Left ventricle myocardium superior (tissue), 1 donor: Measurements from ENCODE around the gene CITED4. TPM values are rescaled to one million over a fixed set of nuclear protein-coding genes. Genes with fewer than 3 reads are reported as not detected.
"Not testable (repeated sequence)": the region's sequence is repeated elsewhere in the genome, so short reads cannot be mapped to it uniquely, and the experiment has no call there.

Experiments used
- ATAC-seq: fragments of 200-7000 bp; cut with Tn5 transposase; one replicate; pipeline ENCODE4 v1.9.1; 2020; ENCODE audit warnings: mild to moderate bottlenecking, moderate library complexity
- DNase-seq: peaks from one replicate; pipeline ENCODE4 v3.0.0-alpha.2; 2020
- intact Hi-C: fragments of 100-400 bp; cut with micrococcal nuclease; formaldehyde crosslinking; loops from one replicate; pipeline ENCODE4 v1.11.0; 2022
- long read RNA-seq: library from polyadenylated mRNA; unstranded; transcript quantifications from one replicate; pipeline ENCODE4 v2.0.0, GENCODE V29; 2021
- total RNA-seq: library from RNA; stranded (reverse); fragmentation: NEBNext Ultra II Directional; extraction: Animal tissue kit (Norgen Biotek cat#: 25700); gene quantifications from one replicate; pipeline ENCODE4 v1.2.1, GENCODE V29; 2021
- donor health status: DM: no; HTN: yes; CAD: no; lungs with severe emphysema.

The CITED4 gene, protein sequence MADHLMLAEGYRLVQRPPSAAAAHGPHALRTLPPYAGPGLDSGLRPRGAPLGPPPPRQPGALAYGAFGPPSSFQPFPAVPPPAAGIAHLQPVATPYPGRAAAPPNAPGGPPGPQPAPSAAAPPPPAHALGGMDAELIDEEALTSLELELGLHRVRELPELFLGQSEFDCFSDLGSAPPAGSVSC
- 45.4 TPM for total RNA-seq
- long read RNA-seq, transcript CITED4-201 (1 exons, 1,316 nt): major isoform, 168 of 168 reads
- long read RNA-seq, partial matches to known transcripts: 0 of 168 reads
- long read RNA-seq, other reads (novel, unspliced or antisense): 0 of 168 reads

DNA sequence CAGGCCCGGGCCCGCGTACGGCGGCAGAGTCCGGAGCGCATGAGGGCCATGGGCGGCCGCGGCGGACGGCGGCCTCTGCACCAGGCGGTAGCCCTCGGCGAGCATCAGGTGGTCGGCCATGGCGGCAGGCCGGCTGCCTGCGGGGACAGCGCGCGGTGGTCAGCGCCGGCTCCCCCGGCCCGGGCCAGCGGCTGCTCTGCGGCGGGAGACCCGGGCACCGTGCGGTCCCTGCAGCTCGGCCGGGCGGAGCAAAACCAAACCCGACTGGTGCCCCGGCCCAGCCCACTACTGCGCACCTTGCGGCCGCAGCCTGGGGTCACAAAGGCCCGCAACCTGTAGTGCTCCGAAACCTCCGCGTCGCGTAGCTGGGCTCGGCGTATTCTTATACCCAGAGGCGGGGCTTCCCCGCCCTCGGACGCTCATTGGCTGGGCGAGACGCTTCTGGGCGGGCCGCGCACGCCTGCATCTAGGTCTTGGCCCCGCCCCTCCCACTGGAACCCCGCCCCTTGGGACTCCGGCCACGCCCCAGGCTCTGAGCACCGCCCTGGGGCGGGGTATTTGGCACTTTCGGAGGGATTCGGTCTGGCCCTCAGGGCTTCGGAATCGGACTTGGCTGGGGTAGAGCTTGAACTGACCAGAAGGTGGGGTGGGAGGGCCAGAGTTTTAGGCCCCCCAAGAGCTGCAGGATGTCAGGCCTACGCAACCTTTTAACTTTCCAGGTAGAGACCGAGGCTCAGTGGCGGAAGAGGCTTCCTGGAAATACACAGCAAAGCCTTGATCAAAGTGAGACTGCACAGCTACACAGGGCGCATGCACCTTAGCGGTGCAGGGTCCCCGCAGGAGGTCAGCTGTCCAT, at the start of gene CITED4:
CITED4 (minus strand) TSS at position 356 of the 856 bp plus-strand sequence; CDS start at position 120, 236 bp downstream.
- DNase-seq: peak; percentile 98
- peak; percentile 91 for ATAC-seq
- intact Hi-C loops: no loop called here

DNA sequence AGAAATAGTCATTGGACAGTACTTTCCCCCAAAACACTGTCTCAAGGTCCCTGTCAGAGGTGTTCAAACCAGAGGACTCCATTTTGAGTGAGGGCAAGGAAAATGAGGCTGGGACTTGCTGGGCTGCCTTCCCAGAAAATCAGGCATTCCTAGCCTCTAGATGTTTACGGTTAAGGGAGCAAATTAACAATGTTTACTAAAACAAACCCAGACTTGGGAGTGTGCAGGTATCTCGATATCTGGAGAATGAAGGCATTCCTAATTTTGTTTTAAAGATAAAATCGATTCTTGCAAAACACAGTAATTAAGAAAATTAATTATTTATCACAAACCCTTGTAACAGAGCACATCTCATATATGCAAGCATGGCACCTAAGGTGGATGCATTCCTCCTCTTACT, 48.9 kb upstream of the CITED4 start:
- intact Hi-C loops: no loop called here
- DNase-seq (no peak), ATAC-seq (no peak)

DNA sequence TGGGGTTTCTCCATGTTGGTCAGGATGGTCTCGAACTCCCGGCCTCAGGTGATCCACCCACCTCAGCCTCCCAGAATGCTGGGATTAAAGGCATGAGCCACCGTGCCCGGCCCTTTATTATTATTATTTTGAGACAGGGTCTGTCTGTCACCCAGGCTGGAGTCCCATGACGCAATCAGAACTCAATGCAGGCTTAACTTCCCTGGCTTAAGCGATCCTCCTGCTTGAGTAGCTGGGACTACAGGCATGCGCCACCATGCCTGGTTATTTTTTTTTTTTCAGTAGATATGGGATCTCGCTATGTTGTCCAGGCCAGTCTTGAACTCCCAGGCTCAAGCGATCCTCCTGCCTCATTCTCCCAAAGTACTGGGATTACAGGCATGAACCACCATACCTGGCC, 47.1 kb upstream of the CITED4 start:
- ATAC-seq (no peak), DNase-seq (no peak)
- intact Hi-C loops: no loop called here

DNA sequence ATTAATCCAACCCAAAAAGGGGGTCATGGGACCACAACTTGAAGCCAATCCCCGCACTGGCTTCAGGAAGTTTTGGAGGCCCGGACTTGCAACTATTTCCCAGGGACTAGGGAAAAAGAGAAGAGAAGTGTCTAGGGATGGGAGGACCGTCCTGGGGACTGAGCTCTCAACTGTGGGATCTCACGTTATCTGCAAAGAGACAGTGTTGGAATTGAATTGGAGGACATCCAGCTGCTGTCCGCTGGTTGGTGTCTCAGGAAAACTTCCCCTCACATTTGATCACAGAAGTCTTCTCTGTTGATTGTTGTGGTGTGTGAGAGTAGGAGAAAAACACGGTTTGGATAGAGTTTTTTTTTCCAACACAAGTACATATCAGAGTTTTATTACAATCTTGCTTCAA, 46.2 kb upstream of the CITED4 start:
- intact Hi-C loops: no loop called here
- no peak for DNase-seq
- ATAC-seq: no peak

DNA sequence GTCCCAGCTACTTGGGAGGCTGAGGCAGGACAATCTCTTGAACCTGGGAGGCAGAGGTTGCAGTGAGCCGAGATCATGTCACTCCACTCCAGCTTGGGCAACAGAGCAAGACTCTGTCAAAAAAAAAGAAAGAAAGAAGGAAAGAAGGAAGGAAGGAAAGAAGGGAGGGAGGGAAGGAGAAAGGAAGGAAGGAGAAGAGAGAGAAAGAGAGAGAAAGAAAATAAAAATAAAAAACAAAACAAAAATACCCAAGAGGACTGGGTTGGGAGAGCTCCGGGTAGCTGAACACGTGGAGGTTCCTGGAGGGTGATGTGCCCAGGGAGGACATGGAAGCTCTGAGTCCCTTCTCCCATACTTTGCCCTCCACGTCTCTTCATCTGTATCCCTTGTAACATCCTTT, 45.7 kb upstream of the CITED4 start:
- no peak for ATAC-seq
- DNase-seq: no peak

DNA sequence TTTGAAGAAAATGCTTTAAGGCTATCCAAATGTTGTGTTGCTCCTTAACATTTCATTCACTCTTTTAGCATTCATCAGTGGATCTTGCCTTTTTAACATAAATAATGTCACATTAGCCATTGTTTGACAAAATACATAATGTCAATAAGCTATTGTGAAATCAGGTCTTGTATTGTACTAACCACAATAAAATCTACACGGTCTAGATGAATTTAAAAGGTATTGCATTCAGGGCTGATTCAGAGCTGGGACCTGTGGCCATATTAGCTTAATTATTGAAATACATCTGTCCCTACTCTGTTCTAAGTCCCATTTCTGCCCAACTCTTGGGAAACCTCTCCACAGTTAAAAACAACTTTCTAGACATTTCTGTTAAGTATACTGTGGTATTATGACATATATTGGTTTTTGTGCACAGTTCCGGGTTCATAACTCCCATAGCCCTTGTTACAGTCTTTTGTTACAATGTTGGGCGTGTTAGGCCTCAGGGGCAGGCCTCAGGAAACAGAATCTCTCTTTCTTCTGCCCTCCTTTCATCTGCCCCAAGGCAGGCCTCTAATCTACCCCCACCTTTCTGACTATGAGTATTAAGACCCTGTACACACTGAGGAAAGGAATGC, 44.7 kb upstream of the CITED4 start:
- intact Hi-C loops: no loop called here
- no peak for DNase-seq
- ATAC-seq: no peak

More for the DNA sequence above, 45.7 kb upstream of the CITED4 start:
- intact Hi-C loops: no loop called here

DNA sequence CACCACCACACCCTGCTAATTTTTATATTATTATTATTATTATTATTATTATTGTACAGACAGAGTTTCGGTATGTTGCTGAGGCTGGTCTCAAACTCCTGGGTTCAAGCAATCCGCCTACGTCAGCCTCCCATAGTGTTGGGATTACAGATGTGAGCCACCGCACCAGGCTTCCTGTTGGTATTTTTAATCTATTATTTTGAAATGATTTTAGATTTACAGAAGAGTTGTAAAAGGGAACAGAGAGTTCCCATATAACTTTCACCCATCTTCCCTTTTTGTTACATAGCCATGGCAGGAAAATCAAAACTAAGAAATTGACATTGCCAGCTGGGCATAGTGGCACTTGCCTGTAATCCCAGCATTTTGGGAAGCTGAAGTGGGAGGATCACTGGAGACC, 42.9 kb upstream of the CITED4 start:
- ATAC-seq (no peak), DNase-seq (no peak)
- intact Hi-C loops: no loop called here

DNA sequence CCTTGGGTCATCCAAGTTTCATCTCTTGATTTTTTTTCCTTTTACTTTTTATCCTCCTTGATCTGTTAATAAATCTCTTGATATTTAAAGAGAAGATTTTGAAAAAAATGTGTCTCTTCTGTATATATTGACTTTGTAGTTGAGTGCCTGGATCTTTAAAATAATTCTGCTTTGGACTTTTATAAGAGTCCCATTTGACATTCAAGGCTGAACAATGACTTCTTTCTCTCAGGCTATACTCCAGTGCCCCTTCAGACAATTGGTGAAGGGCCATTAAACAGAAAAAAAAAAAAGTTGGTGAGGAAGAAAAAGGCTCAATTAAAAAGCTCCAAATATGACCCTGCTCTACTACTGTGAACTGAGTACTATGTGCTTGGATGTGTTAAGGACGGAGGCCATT, 40.9 kb upstream of the CITED4 start:
- DNase-seq (no peak), ATAC-seq (no peak)
- intact Hi-C loops: no loop called here

DNA sequence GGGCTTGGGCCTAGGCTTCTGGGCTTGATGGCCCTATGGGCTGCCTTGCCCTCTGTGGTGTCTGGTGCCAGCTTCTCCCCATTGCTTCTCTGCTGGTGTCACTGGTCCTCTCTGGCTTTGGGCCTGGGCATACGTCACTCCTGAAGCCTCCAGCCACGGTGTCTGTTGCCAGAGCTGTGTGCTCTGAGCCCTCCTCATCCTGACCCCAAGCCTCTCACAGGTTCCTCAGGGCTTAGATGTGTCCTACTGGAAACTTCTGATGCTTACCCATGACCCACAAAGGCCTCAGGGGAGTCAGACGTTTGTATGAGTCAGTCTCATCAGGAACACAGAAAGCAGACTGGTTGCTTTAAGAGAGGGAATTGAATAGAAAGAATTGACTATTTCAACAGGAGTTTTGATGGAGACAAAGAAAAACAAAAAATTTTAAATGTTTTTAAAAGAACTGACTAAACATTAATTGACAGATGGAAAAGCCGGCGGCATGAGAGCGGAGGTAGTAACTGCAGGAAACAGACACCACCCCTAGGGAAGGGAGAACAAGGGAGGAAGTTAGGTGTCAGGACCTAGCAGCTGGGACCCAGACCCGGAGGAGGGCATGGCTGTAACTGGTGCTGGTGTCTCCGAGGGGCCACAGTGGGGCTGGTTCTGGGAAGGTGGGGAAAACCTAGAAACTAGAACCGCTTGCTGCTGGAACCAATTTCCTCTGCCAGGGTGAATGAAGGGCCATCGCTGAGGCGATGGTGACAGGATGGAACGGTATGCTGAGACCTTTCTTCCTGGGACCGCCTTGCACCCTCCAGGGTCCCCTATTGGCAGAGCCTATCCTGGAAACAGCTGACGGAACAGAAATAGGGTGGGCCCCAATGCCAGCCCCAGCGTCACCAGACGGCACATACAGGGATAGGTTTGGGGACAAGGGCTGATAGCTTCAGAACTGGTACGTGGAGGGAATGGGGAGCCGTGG, 40.0 kb upstream of the CITED4 start:
- ATAC-seq (peak; percentile 47), DNase-seq (peak; percentile 47)
- intact Hi-C loops: no loop called here

DNA sequence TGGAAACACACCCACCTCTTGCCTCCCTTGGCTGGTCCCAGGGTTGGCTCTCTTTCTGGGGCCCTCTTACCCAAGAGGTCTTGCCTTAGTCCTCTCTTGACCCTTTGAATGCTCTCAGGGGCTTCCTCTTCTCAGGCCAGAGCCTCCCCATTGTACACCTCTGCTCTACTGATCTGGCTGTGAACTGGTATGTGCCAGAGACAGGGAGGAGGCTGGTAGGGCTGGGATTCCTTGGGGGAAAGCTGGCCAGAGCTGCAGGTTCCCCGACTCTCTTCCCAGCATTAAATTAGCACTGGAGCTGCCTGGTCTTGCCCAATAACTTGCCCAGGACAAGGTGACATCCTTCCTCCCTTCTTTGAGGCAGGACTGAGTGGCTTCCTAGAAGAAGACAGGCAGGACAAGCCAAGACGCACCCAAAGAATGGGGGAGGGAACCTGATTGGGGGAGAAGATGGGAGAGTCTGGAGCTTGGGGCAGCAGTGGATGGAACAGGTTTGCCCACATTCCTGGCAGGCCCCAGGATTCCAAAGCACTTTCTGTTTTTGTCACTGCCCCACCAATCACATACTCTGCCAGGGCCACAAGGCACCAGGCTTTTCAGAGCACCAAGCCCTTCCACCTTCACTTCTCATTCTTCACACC, 37.2 kb upstream of the CITED4 start:
- no peak for DNase-seq
- intact Hi-C loops: no loop called here
- ATAC-seq: no peak

DNA sequence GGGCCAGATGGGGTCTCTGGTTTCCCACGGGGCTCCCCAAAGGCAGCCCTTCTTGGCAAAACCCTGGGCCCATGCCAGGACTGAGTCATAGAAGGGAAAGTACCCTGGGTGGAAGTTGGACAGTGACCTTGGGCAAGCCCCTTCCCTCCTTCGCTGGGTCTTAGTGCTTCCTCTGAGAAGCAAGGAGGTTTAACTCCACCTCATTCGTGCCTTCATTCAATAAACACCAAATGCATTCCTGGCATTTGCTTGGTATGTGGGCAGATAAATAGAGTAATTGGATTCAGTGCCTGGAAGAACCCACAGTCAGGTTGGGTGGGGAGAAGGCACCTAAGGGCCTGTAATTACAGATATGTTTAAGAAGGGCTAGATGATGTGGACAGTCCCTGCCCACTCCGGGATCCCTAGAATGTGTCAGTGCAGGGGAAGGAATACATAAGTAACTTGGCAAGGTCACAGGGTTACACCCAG, 36.3 kb upstream of the CITED4 start:
- ATAC-seq (no peak), DNase-seq (no peak)
- intact Hi-C loops: no loop called here

DNA sequence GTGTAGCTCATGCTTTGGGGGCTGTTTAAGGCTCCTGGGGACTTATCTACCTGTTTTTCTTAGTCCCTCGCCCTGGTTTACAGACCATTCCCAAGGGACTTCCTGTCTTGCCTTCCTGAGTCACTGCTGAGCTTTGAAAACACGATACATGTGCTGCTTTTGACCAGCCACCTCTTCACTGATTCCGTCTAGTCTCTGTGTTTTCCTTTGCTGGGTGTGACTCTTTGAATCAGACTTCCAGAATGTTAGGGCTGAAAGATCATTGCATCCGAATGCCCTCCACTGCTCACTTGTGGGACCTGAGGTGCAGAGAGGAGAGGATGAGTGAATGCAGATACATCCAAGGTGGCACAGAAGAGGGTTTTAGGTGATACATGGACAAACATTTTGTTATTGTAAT, 35.4 kb upstream of the CITED4 start:
- no peak for DNase-seq
- ATAC-seq: no peak
- intact Hi-C loops: no loop called here

DNA sequence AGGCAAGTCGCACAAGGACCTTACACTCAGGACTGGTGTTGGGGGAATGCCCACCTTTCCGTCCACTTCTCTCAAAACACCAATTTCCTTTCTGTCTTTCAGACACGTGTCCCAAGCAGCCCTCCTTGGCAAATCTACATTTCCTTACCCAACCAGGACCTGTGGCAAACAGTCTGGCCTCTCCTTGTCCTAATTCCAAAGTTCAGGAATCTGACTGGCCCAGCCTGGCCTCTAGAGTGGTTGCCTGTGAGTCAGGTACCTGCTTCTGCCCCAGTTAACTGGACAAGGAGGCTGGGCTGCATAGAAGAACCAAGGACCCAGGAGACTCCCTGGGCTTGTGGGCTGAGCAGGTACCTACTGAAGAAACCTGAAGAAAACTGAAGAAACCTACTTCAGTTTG, 34.3 kb upstream of the CITED4 start:
- intact Hi-C loops: no loop called here
- DNase-seq: no peak
- no peak for ATAC-seq

DNA sequence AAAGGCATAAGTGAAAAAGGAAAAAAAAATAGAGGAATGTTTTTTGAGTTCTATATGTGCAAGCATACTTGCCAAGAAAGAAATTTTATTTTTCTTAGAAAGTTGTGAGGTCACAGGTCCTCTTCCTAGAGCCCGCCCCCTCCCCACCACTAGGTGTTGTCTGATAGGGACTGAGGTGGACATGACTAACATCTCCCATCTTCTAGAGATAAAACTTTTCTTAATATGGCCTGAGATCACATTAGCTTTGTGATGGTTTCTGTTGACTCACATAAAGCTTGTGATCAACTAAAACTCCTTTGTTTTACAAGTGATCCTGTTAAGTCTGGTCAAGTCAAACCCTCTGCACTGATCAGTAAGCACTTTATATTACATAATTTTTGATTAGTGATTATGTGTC, 33.4 kb upstream of the CITED4 start:
- ATAC-seq (no peak), DNase-seq (no peak)
- intact Hi-C loops: no loop called here

DNA sequence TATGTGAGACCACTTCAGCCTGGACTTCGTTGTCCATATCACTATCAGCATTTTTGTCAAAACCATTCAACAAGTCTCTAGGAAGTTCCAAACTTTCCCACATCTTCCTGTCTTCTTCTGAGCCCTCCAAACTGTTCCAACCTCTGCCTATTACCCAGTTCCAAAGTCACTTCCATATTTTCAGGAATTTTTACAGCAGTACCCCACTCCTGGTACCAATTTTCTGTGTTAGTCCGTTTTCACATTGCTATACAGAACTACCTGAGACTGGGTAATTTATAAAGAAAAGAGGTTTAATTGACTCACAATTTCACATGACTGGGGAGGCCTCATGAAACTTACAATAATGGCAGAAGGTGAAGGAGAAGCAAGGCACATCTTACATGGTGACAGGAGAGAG, 32.7 kb upstream of the CITED4 start:
- ATAC-seq, intact Hi-C loops, DNase-seq: not testable (repeated sequence)

DNA sequence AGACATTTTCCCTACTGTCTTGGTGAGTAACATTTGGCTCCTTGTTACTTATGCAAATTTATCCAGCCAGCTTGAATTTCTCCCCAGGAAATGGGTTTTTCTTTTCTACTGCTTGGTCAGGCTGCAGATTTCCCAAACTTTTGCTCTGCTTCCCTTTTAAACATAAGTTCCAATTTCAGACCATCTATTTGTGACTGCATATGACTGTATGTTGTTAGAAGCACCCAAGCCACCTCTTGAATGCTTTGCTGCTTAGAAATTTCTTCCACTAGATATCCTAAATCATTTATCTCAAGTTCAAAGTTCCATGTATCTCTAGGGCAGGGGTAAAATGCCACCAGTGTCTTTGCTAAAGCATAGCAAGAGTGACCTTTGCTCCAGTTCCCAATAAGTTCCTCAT, 32.3 kb upstream of the CITED4 start:
- intact Hi-C loops: no loop called here
- ATAC-seq: no peak
- DNase-seq: no peak

DNA sequence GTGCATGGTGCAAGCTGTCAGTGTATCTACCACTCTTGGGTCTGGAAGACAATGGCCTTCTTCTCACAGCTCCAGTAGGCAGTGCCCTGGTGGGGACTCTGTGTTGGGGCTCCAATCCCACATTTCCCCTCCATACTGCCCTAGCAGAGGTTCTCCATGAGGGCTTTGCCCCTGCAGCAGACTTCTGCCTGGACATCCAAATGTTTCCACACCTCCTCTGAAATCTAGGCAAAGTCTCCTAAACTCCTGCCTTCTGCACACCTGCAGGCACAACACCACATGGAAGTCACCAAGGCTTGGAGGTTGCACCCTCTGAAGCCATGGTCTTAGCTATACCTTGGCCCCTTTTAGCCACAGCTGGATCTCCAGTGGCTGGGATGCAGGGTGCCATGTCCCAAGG, 31.8 kb upstream of the CITED4 start:
- intact Hi-C loops: no loop called here
- no peak for DNase-seq
- ATAC-seq: no peak

DNA sequence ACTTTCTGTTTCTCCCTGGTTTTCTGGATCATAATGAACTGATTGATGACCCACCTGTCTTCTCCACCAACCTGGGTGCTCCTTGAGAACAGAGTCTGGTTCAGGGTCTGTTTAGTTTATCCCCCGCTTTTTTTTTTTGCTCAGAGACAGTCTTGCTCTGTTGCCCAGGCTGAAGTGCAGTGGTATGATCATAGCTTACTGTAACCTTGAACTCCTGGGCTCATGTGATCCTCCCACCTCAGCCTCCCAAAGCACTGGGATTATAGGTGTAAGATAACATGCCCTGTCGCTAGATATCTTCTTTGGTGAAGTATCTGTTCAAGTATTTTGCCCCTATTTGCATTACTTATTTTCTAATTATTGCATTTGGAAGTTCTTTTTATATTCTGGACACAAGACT, 30.2 kb upstream of the CITED4 start:
- DNase-seq: no peak
- ATAC-seq: no peak
- intact Hi-C loops: no loop called here

DNA sequence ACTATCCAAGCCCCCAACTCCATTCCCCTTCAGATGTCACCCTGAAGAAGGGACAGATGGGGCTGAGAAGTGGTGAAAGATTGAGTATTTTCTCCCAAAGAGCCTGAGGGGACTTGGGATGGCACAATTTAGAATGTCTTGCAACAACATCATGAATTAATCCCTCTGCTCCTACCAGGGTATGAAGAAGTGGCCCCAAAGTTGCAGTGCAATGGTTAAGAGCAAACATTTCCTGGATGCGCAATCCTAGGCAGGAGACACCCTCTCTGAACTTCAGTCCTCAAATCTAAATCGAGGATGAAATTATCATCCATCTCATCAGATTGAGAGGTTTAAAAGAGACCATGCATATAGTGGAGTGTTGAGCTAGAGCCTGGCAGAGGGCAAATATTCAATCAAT, 28.6 kb upstream of the CITED4 start:
- ATAC-seq (no peak), DNase-seq (no peak)
- intact Hi-C loops: no loop called here
